Measurements from ENCODE around the gene PGBD5.
A peak's percentile ranks its signal among the peaks of the same experiment; 100 is the strongest.

The PGBD5 gene

DNA sequence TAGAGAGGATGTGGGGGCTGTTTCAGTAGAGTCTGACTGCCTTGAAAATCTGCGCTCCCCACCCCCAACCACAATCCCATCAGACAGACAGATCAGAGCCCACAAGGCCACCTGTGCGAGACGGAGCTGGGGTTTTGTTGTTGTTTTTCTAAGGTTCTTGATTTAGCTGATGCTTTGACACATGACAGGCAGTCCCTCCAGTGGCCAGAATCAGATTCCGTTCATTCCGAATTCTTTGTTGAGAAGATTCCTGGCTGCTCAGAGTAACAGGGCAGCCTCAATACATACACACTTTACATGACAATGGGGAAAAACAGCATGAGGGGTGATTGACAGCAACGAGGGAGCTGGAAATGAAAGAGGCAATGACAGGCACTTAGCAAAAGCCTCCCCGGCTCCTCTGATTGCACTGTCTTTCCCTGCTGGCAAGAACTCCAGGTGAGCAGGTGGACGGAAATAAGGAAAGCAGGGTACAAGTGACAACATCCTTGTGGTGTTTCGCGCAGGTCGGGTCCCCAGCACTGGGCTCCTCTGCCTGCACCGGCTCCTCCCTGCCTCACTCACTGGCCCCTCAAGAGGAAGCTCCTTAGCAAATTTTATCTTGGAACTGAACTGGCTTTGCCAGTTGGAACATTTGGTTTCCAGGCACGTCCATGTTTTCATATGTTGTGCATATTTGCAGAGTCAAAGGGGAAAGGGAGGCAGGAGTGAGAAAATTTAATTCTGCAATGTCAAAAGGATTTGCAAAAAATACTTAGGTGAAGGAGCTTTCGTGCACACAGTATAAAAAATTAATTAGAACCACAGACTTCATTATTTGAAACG lies 148.7 kb downstream of the PGBD5 start:
- peak; percentile 16 to 63 for DNase-seq

DNA sequence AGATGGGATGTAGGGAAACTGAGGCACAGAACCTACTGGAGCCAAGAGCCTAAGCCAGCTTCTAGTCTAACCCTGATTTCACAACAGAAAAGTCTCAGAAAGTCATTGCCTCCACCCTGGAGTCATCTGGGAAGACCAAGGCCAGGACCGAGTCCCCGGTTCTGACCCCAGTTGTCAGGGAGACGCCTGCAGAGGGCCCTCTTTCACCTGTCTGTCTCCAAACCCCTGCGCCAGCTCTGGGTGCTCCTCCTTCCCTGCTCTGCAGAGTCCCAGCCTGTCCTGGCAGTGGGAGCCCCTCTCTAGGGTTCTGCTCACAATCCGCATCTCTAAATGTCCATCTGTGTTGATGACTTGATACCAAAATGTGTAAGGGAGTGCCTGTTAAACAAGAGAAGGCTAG lies 149.7 kb downstream of the PGBD5 start:
- no peak for DNase-seq

DNA sequence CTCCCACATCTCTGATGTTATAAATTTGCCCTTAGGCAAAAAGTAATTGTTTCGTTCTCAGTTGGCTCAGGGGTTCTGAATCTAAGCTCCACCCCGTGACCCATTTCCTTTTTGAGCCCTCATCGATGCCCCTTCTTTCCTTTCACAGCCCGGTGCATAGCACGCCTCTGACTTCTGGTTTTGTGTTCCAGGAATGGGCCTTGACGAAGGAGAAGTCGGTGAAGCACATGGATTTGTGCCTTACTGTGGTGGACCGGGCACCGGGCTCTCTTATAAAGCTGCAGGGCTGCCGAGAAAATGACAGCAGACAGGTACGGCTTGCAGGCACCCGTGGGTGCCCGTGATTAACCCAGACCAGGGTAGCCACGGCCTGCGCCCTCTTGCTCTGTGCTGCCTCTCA lies 151.9 kb downstream of the PGBD5 start:
- DNase-seq, result no peak

DNA sequence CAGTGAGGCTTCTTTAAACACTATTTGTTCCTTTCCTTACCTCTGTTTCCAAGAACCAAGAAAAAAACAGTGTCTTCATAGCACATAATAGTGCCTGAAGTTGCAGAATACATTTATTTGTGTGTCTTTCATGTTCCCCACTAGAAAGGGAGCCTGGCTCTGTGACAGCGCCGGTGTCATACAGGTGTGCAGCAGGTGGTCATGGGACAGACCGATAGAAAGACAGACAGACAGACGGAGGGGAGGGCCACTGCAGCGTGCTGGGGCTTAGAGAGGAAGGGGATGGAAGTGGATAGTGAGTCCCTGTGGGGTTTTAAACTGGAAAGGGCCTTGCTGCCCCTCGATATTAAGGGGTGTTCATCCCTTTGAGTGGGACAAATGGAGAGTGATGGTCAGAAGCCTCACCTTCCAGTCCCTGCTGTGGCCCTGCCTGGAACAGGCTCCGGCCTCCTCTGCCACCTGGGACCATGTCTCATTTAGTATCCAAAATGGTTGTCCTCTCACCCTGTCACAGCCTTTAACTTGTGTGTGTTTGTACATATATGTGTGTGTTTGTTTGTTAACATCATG lies 152.9 kb downstream of the PGBD5 start:
- DNase-seq, result no peak

DNA sequence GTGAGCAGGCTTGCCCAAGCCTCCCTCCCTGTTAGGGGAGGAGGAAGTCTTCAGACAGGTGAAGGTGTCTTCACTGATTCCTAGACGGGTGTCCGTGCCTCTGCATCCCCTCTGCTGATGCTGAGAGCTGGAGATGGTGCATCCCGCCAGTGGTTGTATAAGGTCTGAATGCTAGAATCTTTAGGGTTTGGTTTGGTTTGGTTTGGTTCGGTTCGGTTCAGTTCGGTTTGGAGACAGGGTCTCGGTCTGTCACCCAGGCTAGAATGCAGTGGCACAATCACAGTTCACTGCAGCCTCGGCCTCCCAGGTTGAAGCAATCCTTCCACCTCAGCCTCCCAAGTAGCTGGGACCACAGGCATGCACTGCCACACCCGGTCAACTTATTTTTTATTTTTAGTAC lies 153.6 kb downstream of the PGBD5 start:
- DNase-seq, result no peak

DNA sequence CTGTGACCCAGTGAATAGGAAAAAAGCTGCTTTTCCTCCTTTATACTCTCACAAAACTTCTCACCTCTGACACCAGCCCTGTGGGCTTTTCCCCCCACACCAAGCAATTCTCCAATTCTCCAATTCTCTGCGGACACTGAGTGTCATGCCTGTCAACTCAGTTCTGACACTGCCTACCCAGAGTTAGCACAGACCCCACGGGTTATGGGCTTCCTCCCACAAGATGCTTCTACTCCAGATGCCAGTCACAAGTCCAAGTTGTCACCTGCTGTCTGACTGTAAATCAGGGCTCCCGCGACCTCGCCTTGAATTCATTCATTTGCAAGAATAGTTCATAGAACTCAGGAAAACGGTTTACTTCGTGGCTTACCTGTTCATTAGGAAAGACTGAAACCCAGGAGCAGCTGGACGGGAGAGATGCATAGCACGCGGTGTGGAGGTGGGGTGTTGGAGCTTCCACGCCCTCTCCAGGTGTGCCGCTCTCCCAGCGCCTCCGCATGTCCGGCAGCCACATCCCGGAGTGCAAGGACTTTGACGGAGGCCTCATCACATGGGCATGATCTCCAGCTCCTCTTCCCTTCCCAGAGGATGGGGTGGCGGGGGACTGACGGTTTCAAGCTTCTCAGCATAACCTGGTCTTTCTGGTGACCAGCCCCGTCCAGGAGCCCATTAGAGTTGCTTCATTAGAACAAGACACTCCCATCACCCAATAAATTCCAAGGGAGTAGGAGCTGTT lies 154.7 kb downstream of the PGBD5 start:
- DNase-seq, result no peak

DNA sequence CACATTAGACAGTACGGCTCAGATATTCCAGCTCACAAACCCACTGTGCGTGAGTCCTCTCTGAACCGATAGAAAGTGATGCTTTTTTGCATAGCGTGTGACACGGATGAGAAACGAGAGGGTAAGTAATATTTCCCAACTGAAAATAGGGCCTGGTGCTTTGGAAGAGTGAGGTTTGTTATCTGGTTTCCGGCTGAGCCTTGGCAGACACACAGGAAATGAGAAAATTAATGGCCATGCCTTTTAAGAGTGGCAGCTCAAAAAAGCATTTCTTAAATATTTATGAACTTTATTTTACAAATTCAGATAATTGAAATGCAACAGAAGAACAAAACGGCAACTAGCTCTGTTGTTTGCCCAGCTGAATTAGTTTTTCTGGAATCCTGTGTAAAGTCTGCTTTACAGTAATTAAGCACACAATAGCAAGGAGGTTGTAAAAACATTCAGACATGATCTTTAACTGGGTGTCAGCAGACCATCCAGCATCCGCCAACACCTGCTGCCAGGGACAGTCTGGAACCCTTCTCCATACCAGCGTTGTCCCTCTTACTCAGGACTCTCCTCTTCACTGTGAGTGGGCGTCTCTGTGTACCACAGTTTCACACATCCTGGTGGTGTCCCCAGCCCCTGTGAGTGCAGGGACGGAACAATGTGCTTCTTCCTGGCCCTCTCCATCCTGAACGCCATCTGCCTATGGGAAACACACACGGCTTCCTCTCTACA lies 155.4 kb downstream of the PGBD5 start:
- DNase-seq, result peak; percentile 73 to 93

DNA sequence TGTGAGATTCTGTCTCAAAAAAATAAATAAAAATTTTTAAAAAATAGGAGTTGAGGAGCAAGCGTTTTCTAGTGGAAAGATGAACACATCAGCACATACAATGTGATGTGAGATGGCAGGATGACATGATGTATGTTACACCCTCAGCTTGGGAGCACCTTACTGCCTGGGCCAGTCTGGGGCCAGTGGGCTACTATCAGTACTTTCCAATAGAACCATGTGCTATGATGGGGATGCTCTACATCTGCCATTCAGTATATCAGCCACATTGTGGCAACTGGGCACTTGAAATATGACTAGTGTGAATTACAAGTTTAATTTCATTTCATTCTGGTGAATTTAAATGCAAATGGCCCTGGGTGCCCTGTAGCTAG lies 156.0 kb downstream of the PGBD5 start:
- DNase-seq, result no peak

DNA sequence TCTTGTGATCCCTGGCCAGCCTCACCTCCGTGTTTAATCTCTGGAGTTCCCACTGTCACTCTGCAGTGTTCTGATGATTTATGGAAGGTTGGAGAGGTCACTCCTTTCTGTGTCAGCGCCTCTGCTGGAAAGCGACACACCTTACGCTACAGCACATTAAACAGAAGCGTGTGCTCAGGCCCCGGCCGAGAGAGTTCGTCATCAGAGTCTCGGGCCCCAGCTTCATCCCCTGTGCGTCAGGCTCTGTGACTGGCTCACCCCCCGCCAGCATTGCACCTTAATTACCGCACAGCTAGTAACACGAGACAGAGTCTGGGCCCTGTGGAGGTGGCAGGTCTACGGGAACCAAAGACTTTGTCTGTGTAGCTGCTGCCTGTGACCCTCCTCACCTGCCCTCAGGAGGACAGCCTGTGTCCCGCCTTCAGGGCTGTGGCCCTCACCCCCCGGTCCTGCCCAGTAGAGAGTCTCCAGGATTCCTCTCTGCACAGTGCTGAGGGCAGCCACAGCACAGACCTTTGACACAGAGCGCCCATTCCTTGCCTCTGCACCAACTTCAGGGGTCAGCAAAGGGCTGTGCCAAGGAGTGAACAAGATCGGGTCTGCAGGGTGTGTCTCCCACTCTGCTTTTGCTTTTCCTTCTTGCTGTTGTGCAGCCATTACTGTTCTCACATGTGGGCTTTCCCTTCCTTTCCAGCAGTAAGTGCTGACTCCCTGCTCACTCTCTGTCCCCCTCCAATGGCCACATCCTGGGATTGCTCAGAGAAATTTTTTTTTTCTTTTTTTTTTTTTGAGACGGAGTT lies 157.6 kb downstream of the PGBD5 start:
- DNase-seq, result peak; percentile 70 to 71

DNA sequence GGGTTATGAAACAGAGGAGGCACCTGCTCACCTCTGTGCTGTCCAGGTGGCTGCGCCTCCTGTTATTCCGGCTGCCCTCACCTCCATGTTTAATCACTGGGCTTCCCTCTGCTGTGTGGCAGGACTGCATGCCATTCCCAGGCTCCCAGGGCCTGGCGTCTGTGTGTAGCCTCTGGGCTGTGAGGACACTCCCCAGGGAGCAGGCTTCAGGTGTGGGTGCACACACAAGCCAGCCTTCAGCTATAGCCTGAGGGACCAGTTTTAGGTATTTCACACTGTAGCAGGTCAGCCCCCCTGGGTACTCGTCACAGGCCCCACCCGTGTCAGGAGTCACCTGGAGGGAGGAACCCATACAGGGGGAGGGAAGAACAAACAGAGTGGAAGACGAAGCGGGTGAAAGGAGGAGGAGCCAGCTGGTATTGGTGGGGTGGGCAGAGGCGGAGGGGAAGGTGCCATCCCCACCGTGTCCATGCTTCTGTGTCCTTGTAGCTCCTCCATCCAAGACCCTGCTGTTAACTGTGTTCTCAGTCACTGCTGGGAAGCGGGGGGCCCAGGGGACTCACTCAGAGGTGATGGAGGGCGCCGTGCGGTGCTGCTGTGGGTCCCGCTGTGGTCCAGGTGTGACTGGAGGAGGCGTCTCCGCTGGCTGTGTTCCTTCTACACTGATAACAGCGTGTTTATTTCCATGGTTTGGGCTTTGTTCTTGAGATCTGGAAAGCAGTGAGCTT lies 158.6 kb downstream of the PGBD5 start:
- peak; percentile 28 to 62 for DNase-seq

DNA sequence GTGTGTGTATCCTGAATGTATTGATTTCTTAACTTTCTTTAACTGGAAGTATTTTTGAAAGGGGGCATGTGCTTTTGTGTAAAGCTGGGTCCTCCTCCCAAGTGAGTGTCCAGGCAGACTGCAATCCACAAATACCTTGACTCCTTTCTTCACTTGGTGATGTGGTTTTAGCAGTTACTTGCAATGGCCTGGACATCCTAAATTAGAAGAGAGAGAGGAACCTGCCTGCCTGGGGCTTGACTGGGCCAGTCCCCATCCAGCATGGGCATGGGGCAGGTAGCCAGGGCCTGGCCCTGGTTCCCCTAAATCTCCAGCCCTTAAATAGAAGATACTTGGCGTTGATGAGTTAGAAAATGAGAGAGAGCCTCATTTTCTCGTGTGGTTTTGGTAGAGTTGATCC lies 159.7 kb downstream of the PGBD5 start:
- DNase-seq, result no peak

DNA sequence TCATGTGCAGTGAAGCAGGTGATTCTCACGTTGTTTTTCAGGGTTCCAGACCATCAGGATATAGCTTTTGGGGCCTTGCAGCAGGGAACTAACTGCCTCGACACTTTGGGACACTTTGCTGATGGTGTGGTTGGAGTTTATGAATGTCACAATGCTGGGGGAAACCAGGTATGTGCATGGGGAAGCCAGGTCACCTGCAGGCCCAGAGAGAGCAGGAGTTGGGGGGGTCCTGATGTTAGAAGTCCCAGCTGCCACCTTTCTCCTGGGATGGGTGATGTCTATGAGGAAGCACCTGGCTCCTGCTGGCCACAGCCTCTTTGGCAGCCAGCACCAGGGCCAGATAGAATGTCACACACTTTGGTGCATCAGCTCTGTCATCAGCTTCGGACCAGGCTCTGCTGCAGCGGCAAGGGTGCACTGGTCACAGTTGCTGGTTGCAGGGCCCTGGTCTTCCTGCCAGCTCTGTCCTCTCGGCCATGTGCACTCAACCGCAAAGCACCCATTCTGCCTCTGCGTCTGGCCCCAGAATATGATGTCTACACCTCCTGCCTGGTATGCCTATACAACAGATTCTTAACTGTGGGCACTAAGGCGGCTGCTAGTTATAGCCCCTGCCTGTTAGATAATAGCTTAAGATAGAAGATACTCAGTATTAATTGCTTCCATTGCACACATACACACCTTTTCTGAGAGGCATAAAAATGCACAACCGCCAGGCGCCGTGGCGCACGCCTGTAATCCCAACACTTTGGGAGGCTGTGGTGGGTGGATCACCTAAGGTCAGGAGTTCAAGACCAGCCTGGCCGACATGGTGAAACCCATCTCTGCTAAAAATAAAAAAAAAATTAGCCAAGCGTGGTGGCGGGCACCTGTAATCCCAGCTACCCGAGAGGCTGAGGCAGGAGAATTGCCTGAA lies 160.7 kb downstream of the PGBD5 start:
- DNase-seq, result no peak
